Measurements from ENCODE around the gene AKAP6.
A peak's percentile ranks its signal among the peaks of the same experiment; 100 is the strongest.

Gene AKAP6

GRCh38 chr14:32692441-32692840 is 363.3 kb downstream of the AKAP6 start:
- no peak for DNase-seq

GRCh38 chr14:32693114-32693513 is 364.0 kb downstream of the AKAP6 start:
- DNase-seq, result peak; percentile 100

GRCh38 chr14:32694795-32695449 is 365.8 kb downstream of the AKAP6 start:
- no peak for DNase-seq

- DNase-seq, result no peak
These were observed 367.4 kb downstream of the AKAP6 start for GRCh38 chr14:32696325-32697091.

DNA sequence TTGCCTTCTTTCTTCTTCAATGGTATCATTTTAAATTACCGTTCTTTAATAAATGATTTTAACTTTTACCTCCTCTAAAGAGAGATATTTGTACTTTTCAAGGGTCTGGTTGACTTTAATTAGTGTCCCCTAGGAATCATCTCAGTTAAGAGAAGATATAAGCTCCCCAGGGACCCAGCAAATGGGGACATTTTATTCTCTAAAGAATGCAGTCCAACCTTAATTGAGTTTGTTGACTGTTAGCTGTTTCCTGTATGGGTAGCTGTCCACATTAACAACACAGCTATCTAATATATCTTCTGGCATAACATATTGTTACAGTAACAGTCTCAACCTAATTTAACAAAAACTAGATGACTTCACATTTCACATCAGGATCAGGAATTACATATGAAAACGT is 368.0 kb downstream of the AKAP6 start:
- DNase-seq, result no peak

DNA sequence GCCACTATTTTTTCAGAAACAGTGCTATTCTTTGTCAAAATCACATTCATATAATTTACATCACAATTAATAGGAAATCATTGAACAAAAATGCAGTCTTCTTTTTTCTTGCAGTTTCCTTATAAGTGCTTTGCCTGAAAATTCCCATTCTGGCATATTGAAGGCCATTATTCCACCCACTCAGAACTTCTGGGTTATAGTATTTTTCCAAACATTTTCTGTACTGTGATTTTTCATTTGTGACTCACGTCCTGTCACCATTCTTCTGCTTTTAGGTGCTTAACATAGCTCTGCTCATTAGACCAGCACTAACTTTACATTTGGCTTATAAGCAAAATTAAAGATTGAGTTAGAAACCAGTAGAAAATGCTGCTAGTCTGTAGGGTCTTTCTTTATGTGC is 368.6 kb downstream of the AKAP6 start:
- no peak for DNase-seq

GRCh38 chr14:32698831-32699230 is 369.7 kb downstream of the AKAP6 start:
- DNase-seq, result no peak

- DNase-seq, result no peak
These were observed 372.4 kb downstream of the AKAP6 start for GRCh38 chr14:32701475-32701874.

DNA sequence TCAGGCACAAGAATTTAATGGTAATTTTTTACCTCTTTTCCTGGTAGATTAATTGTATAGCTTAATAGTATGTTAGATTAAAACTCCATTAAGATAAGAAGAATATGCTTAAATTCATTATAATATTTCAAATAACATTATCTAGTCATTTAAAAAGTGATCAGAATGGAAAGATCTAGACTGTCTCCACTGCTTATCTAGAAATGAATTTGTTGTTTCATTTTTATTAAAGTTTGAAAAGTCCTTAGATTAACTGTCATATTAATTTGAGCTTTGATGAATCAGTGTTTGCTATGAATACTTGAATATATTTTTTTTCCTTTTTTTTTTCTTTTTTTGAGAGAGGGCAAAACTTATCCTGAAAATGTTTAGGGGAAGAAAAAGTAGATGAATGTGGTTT is 373.0 kb downstream of the AKAP6 start:
- no peak for DNase-seq

- no peak for DNase-seq
These were observed 373.5 kb downstream of the AKAP6 start for GRCh38 chr14:32702562-32702961.

DNA sequence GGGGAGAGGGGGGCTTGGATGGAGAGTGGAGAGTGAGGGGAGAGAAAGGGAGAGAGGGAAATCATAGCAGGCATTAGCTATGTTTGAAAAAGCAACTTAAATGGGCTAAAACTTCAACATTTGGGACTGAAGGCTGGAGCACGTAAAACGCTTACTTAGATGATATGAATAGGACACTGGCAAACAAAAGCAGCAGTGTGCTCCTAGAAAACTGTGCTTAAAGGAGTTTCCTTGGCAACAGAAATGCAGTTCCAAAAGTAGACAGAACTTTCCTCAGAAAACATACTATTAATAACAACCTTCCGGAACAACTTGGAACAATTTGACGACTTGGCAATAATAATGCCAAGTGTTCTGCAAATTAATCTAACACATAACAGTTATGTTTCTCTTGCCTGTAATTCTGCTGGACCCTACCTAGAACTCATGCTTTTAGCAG is 374.1 kb downstream of the AKAP6 start:
- no peak for DNase-seq

GRCh38 chr14:32706721-32707519 is 377.8 kb downstream of the AKAP6 start:
- DNase-seq, result no peak

DNA sequence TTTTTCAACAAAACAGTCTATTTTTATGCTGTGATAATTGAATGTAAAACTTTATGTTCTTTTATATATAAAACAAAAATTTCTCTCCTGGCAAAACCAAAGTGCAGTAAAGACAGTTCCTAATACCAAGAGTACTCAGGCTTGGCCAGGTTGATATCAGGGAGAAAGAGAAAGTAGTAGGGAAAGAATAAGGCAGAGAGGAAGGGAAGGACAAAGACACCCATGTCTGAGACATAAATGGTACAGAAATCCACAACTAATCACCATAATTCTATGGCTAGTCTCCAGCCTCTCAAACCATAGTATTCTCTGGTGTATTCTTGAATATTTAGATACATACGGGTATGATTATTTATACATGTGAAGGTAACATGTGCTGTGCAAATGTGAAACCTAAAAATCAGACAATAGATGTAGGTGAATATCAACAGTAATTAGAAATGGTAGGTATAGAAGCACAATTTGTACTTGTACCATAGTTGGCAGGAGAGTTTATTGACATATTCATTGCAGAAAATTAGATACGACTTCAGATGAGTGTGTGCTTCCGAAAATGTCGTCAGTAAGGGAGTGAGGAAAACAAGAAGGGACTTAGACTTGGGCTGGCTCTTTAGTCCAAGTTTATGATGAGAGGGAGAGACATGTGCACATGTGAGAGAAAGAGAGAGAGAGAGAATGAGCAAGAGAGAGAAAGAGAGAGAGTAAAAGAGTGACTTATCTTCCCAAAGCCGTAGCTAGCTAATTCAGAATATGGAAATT is 378.8 kb downstream of the AKAP6 start:
- DNase-seq, result no peak

GRCh38 chr14:32709027-32709426 is 379.9 kb downstream of the AKAP6 start:
- DNase-seq, result no peak

DNA sequence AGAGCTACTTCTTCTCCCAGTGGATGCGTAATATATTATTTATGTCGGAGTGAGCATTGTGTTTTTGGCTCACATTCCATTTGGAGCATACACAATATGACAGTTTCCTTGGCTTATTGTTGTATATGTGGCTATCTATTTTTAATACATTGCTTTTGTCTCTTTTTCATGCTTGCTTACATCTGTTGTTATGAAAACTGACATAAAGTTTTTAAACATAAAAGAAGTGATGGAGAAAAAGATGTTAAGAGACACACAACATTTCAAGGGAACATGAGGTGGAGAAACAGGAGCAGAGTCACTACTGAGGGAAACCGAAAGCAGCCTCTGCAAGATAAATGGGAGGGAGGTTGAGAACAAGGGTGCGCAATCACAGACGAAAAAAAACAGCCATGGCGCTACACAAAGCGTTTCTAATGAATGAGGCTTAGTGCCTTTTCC is 381.2 kb downstream of the AKAP6 start:
- no peak for DNase-seq

- peak; percentile 35 for DNase-seq
These were observed 381.9 kb downstream of the AKAP6 start for GRCh38 chr14:32710731-32711680.

DNA sequence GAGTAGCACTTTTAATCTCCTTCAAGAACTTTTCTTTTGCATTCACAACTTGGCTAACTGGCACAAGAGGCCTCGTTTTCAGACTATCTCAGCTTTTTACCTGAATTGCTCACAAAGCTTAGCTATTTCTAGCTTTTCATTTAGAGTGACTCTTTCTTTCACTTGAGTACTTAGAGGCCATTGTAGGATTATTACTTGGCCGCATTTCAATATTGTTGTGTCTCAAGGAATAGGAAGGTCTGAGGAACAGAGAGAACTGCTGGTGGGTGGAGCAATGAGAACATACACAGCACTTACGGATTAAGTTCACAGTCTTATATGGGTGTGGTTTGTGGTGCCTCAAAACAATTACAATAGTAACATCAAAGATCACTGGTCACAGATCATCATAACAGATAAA is 384.8 kb downstream of the AKAP6 start:
- DNase-seq, result no peak

- no peak for DNase-seq
These were observed 390.5 kb downstream of the AKAP6 start for GRCh38 chr14:32719601-32720000.

DNA sequence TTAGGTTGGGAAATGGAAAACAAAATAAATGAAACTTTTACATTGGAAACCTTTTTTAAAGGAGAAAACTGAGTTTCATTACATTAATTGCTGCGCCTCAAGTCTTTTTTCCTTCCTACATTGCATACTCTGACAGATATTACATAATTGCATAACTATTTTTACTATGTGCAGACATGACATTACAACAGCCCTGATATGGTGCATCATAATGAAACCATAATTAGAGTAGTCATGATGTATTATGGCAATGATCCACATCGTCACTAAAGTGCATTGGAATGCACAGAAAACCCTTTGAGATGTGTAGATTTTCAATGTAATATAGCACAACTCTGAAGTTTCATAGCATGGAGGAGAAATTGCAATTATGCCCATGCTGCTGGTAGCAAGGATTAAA is 391.8 kb downstream of the AKAP6 start:
- no peak for DNase-seq

DNA sequence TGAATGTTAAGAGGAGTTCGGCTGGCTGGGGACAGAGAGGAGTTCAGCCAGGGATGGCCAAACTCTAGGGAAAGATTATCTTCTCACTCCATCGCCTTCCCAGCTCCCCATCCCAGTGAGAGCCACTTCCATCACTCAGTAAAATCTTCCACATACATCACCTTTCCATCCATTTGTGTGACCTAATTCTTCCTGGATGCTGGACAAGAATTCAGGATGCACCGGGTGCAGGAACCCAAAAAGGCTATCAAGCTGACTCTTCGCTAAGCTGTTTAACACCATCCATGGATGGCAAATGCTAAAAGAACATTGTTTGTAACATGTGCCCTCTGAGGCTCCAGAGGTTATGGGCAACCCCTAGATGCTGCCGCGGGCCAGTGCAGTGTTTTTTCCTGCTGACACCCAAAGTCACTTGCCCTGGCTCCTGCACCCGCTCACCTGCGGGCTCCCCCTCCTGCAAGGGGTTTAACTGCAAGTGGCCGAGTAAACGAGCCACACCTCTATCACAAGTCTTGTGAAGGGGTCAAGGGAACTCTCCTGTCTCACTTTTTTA is 393.6 kb downstream of the AKAP6 start:
- DNase-seq, result no peak

GRCh38 chr14:32724867-32725471 is 395.9 kb downstream of the AKAP6 start:
- no peak for DNase-seq

All from DMS79 (cell line).